Panc1 (cell line): ENCODE measurements around the gene ACAD9. TPM values are rescaled to one million over a fixed set of nuclear protein-coding genes. Genes with fewer than 3 reads are reported as not detected.

Experiments
- ATAC-seq: fragments of 200-7000 bp; cut with Tn5 transposase; 2 replicates; pipeline ENCODE4 v1.9.1; 2020; ENCODE audit warnings: mild to moderate bottlenecking, moderate library complexity
- BruUV-seq: library from RNA; stranded (reverse); fragments of 400-500 nt; replicated peaks from 2 replicates; lab custom pipeline; 2021; lab: Mats Ljungman, UMichigan
- CTCF ChIA-PET: fragments of 300-600 bp; sonication (Branson Sonifier 250); formaldehyde crosslinking; loops from one replicate; lab custom pipeline; 2022; ENCODE audit warnings: antibody characterized with exemption; lab: Charles Lee
- POLR2A ChIA-PET: fragments of 300-600 bp; sonication (Branson Sonifier 250); formaldehyde crosslinking; loops from one replicate; lab custom pipeline; 2022; ENCODE audit warnings: antibody characterized with exemption; lab: Charles Lee
- DNase-seq: peaks from one replicate; pipeline ENCODE4 v3.0.0-alpha.2; 2010; ENCODE audit warnings: low read depth, low spot score
- H3K27ac ChIP-seq: 2 replicates; pipeline ENCODE4 v1.5.1; 2011; ENCODE audit warnings: mild to moderate bottlenecking, low read length, inconsistent platforms
- H3K27me3 ChIP-seq: fragments of 200-500 bp; sonication (Bioruptor generic); 2 replicates; pipeline ENCODE4 v1.6.0; 2014; ENCODE audit warnings: low read length, inconsistent platforms; ENCODE audit not compliant: control insufficient read depth, insufficient read depth
- H3K36me3 ChIP-seq: fragments of 200-500 bp; sonication (Bioruptor generic); 2 replicates; pipeline ENCODE4 v1.5.1; 2014; ENCODE audit warnings: inconsistent platforms, mild to moderate bottlenecking, low read length, moderate library complexity; ENCODE audit not compliant: control insufficient read depth, insufficient read depth
- H3K4me1 ChIP-seq: 2 replicates; pipeline ENCODE4 v1.5.1; 2011; ENCODE audit warnings: inconsistent platforms, mild to moderate bottlenecking, low read length, moderate library complexity; ENCODE audit not compliant: control insufficient read depth, insufficient read depth
- H3K4me3 ChIP-seq, 2 experiments: 2 replicates each; pipeline ENCODE4 v1.5.1; 2011 to 2012; ENCODE audit warnings: low read depth in 2 of 2, low read length in 2 of 2, mild to moderate bottlenecking in 2 of 2, inconsistent platforms in 1 of 2, moderate library complexity in 1 of 2
- H3K9me3 ChIP-seq: fragments of 200-500 bp; sonication (Bioruptor generic); 2 replicates; pipeline ENCODE4 v1.5.1; 2014; ENCODE audit warnings: low read depth, mild to moderate bottlenecking, inconsistent platforms, low read length, moderate library complexity; ENCODE audit not compliant: control insufficient read depth, insufficient read depth
- CTCF ChIP-seq: fragments of 450-650 bp; IDR thresholded peaks from 2 replicates; pipeline ENCODE4 v1.5.1; 2017; ENCODE audit warnings: mild to moderate bottlenecking
- POLR2AphosphoS5 ChIP-seq: IDR thresholded peaks from 2 replicates; pipeline ENCODE4 v1.6.1; 2012; ENCODE audit warnings: mild to moderate bottlenecking, low read depth, low read length, moderate library complexity
- REST ChIP-seq, 2 experiments: IDR thresholded peaks; 2 replicates each; pipeline ENCODE4 v1.6.1; 2011 to 2012; ENCODE audit warnings: low read depth in 2 of 2, control low read depth in 1 of 2, low read length in 1 of 2, mild to moderate bottlenecking in 1 of 2, moderate library complexity in 1 of 2; ENCODE audit not compliant: insufficient read depth in 1 of 2
- SIN3A ChIP-seq: IDR thresholded peaks from 2 replicates; pipeline ENCODE4 v1.6.1; 2012; ENCODE audit warnings: low read depth, mild to moderate bottlenecking, low read length, moderate library complexity, borderline replicate concordance; ENCODE audit not compliant: insufficient read depth
- TCF7L2 ChIP-seq: IDR thresholded peaks from 2 replicates; pipeline ENCODE4 v1.6.1; 2011; ENCODE audit warnings: mild to moderate bottlenecking, low read depth, low read length, inconsistent platforms
- in situ Hi-C: cut with HindIII; loops from 2 replicates; pipeline ENCODE4 v1.10.0; 2016; ENCODE audit warnings: low sequenced_read_pairs, low pct_unique_long_range_greater_than_20kb
- intact Hi-C: fragments of 100-400 bp; cut with micrococcal nuclease; formaldehyde crosslinking; loops from one replicate; pipeline ENCODE4 v1.10.0; 2022; ENCODE audit not compliant: unreplicated experiment
- total RNA-seq: library from RNA; stranded (reverse); gene quantifications from one replicate; pipeline ENCODE4 v1.2.1, GENCODE V29; 2021; ENCODE audit not compliant: unreplicated experiment

The ACAD9 gene
- total RNA-seq, 1 experiment from 2014 or later = 70.9 TPM

- POLR2A ChIA-PET = interaction anchor here (0.6 kb wide), 1 partner anchor 101 kb away, joined by 6 read pairs; no protein-coding TSS in a partner anchor
- no peak for TF ChIP-seq REST (IDR thresholded peaks at IDR 0.05; ENCODE audit: insufficient read depth in 1 of 2, low read depth in 2 of 2, low read length in 1 of 2)
- TF ChIP-seq CTCF = peak; percentile 75
- no peak for TF ChIP-seq TCF7L2
- no peak for TF ChIP-seq POLR2AphosphoS5
- no peak for TF ChIP-seq SIN3A
- ATAC-seq (peak; percentile 82), DNase-seq (no peak)
- Histone ChIP-seq H3K27ac (peak overlapping the region; percentile 8; the same call in 1 of the 2 replicates), H3K4me3 (peak overlapping the region in 1 of 2 experiments; percentile 34; a peak in 3 of 4 replicates), H3K27me3 (no peaks in the 10 kb centered on the region), H3K9me3 (no peaks in the 10 kb centered on the region), H3K36me3 (no peaks in the 10 kb centered on the region), H3K4me1 (peaks cover 13% of the 10 kb centered on the region; the same call in 1 of the 2 replicates)
- no TSS peak for BruUV-seq
- intact Hi-C loops = no loop called here
- CTCF ChIA-PET = no interaction called here
- in situ Hi-C loops = no loop called here
Measured at GRCh38 chr3:128845778-128846485, 33.5 kb upstream of the ACAD9 start.

GRCh38 chr3:128846486-128846891 is 32.9 kb upstream of the ACAD9 start:
- Histone ChIP-seq H3K27me3 (no peaks in the 10 kb centered on the region), H3K36me3 (no peaks in the 10 kb centered on the region), H3K4me3 (no peak overlapping the region), H3K9me3 (no peaks in the 10 kb centered on the region), H3K27ac (no peak overlapping the region), H3K4me1 (peaks cover 13% of the 10 kb centered on the region; the same call in 1 of the 2 replicates)
- peak; percentile 4; the same call in 1 of the 2 replicates for ATAC-seq
- BruUV-seq = no TSS peak
- POLR2A ChIA-PET = no interaction called here
- TF ChIP-seq CTCF (0 out of 2 replicates have a peak, but pooled peaks have one; percentile 21), TCF7L2 (no peak)
- in situ Hi-C loops (no loop called here), intact Hi-C loops (no loop called here)
- CTCF ChIA-PET = no interaction called here
- DNase-seq = no peak
